ENCODE results near the gene SUSD4.

GRCh38 chr1:223199094-223199647, 164.8 kb downstream of the SUSD4 start:
- no peak for TF ChIP-seq POLR2AphosphoS5 (IDR thresholded peaks at IDR 0.05; ENCODE audit: low read depth, low read length)
- no peak for TF ChIP-seq POLR2A (IDR thresholded peaks at IDR 0.05; ENCODE audit: low read depth, low read length)
- no peak for TF ChIP-seq TAF1 (IDR thresholded peaks at IDR 0.05; ENCODE audit: low read depth, low read length)
- TF ChIP-seq SPI1 (IDR thresholded peaks at IDR 0.05; ENCODE audit: low read depth, low read length): no peak
- TF ChIP-seq PAX5 (IDR thresholded peaks at IDR 0.05; ENCODE audit: insufficient read depth, low read length, severe bottlenecking): no peak
